GM12878 (cell line): ENCODE measurements around the gene MGRN1. TPM values are rescaled to one million over a fixed set of nuclear protein-coding genes. Genes with fewer than 3 reads are reported as not detected.

Experiments used
- ATAC-seq: fragments of 200-7000 bp; cut with Tn5 transposase; 3 replicates; pipeline ENCODE4 v1.9.1; 2020; ENCODE audit warnings: mild to moderate bottlenecking, moderate library complexity
- BruUV-seq: library from RNA; stranded (reverse); fragments of 400-500 nt; replicated peaks from 2 replicates; lab custom pipeline; 2021; lab: Mats Ljungman, UMichigan
- CTCF ChIA-PET: fragments of 300-600 bp; sonication (Branson Sonifier 250); formaldehyde crosslinking; extraction: SDS; loops from one replicate; lab custom pipeline; 2021; ENCODE audit warnings: inconsistent platforms; lab: Yijun Ruan, JAX
- POLR2A ChIA-PET: fragments of 350-600 bp; formaldehyde crosslinking; extraction: SDS; loops from one replicate; lab custom pipeline; 2021; ENCODE audit warnings: inconsistent platforms; lab: Charles Lee
- RAD21 ChIA-PET: fragments of 300-600 bp; sonication (Branson Sonifier 250); formaldehyde crosslinking; loops from one replicate; lab custom pipeline; 2023; ENCODE audit warnings: antibody characterized with exemption; ENCODE audit not compliant: unreplicated experiment; lab: Charles Lee
- SMC1A ChIA-PET: fragments of 300-600 bp; sonication (Branson Sonifier 250); formaldehyde crosslinking; loops from one replicate; lab custom pipeline; 2023; ENCODE audit not compliant: unreplicated experiment, uncharacterized antibody; lab: Charles Lee
- DNase-seq: peaks from one replicate; pipeline ENCODE4 v3.0.0-alpha.2; 2011; ENCODE audit warnings: low read depth, low spot score
- FAIRE-seq: peaks from 3 replicates; lab custom pipeline; 2011; peaks lifted over from hg19 to GRCh38; lab: Jason Lieb, UNC
- H2AFZ ChIP-seq: 2 replicates; pipeline ENCODE4 v1.6.0; 2011; ENCODE audit warnings: low read depth, low read length, control low read depth; ENCODE audit not compliant: control insufficient read depth
- H3K27ac ChIP-seq: 2 replicates; pipeline ENCODE4 v1.5.1; 2011; ENCODE audit warnings: control low read depth; ENCODE audit not compliant: control insufficient read depth, insufficient read depth
- H3K27me3 ChIP-seq, 2 experiments: replicated peaks in 1 of 2; 2 replicates each; pipeline versions ENCODE4 v1.6.0 to v1.6.1; 2011; ENCODE audit warnings: low read length in 1 of 2; ENCODE audit not compliant: control insufficient read depth in 2 of 2, insufficient read depth in 2 of 2
- H3K36me3 ChIP-seq, 2 experiments: 2 replicates each; pipeline ENCODE4 v1.5.1; 2011; ENCODE audit warnings: low read length in 1 of 2; ENCODE audit not compliant: control insufficient read depth in 2 of 2, insufficient read depth in 2 of 2
- H3K4me1 ChIP-seq: 2 replicates; pipeline ENCODE4 v1.6.1; 2011; ENCODE audit warnings: mild to moderate bottlenecking, low read length, moderate library complexity, mixed read lengths; ENCODE audit not compliant: control insufficient read depth, insufficient read depth
- H3K4me2 ChIP-seq: 2 replicates; pipeline ENCODE4 v1.6.0; 2011; ENCODE audit warnings: control low read depth; ENCODE audit not compliant: control insufficient read depth, insufficient read depth
- H3K4me3 ChIP-seq: fragments of 200-600 bp; sonication (generic); 2 replicates; pipeline ENCODE4 v1.5.1; 2016
- H3K79me2 ChIP-seq: 2 replicates; pipeline ENCODE4 v1.6.0; 2011; ENCODE audit warnings: low read length; ENCODE audit not compliant: control insufficient read depth, insufficient read depth
- H3K9ac ChIP-seq: 2 replicates; pipeline ENCODE4 v1.8.0; 2011; ENCODE audit warnings: low read length, control low read depth, mixed read lengths; ENCODE audit not compliant: control insufficient read depth, insufficient read depth
- H3K9me3 ChIP-seq: replicated peaks from 3 replicates; pipeline ENCODE4 v1.5.1; 2011; ENCODE audit warnings: mild to moderate bottlenecking, low read length; ENCODE audit not compliant: control insufficient read depth, insufficient read depth
- H4K20me1 ChIP-seq: 2 replicates; pipeline ENCODE4 v1.6.0; 2011; ENCODE audit not compliant: control insufficient read depth, insufficient read depth
- BHLHE40 ChIP-seq, 2 experiments: fragments of 450-650 bp in 1 of 2; IDR thresholded peaks; 2 replicates each; pipeline ENCODE4 v1.6.1; 2011 to 2017; ENCODE audit warnings: low read depth in 2 of 2, borderline replicate concordance in 1 of 2, improper control_type of control experiment in 1 of 2, low read length in 1 of 2, mild to moderate bottlenecking in 1 of 2
- CHD2 ChIP-seq: IDR thresholded peaks from 2 replicates; pipeline ENCODE4 v1.6.1; 2011; ENCODE audit warnings: low read depth, low read length, improper control_type of control experiment, borderline replicate concordance
- DPF2 ChIP-seq: fragments of 450-650 bp; IDR thresholded peaks from 2 replicates; pipeline ENCODE4 v1.6.1; 2017; ENCODE audit warnings: mild to moderate bottlenecking
- FOXM1 ChIP-seq: IDR thresholded peaks from 2 replicates; pipeline ENCODE4 v1.6.1; 2012; ENCODE audit warnings: low read depth, mild to moderate bottlenecking, inconsistent platforms, low read length, moderate library complexity
- GATAD2B ChIP-seq: fragments of 450-650 bp; conservative IDR thresholded peaks from 2 replicates; pipeline ENCODE4 v1.6.1; 2017; ENCODE audit warnings: low read depth, mild to moderate bottlenecking, moderate library complexity
- IRF5 ChIP-seq: fragments of 450-650 bp; IDR thresholded peaks from 2 replicates; pipeline ENCODE4 v1.6.1; 2017; ENCODE audit warnings: borderline replicate concordance
- JUNB ChIP-seq: IDR thresholded peaks from 2 replicates; pipeline ENCODE4 v1.6.1; 2016; ENCODE audit warnings: antibody characterized with exemption, mild to moderate bottlenecking
- PAX5 ChIP-seq: IDR thresholded peaks from 2 replicates; pipeline ENCODE4 v1.6.1; 2011; ENCODE audit warnings: low read depth, low read length, borderline replicate concordance
- PML ChIP-seq: IDR thresholded peaks from 2 replicates; pipeline ENCODE4 v1.6.1; 2012; ENCODE audit warnings: low read length, inconsistent platforms
- RBBP5 ChIP-seq: fragments of 200-600 bp; sonication (generic); conservative IDR thresholded peaks from 2 replicates; pipeline ENCODE4 v1.6.1; 2016
- SIN3A ChIP-seq: IDR thresholded peaks from 2 replicates; pipeline ENCODE4 v1.6.1; 2012; ENCODE audit warnings: low read depth, low read length, improper control_type of control experiment
- SMC3 ChIP-seq: IDR thresholded peaks from 2 replicates; pipeline ENCODE4 v1.6.1; 2011; ENCODE audit warnings: low read length, improper control_type of control experiment, borderline replicate concordance
- USF2 ChIP-seq: IDR thresholded peaks from 2 replicates; pipeline ENCODE4 v1.6.1; 2011; ENCODE audit warnings: low read depth, low read length, improper control_type of control experiment, borderline replicate concordance
- WRNIP1 ChIP-seq: IDR thresholded peaks from 2 replicates; pipeline ENCODE4 v1.6.1; 2011; ENCODE audit warnings: low read depth, low read length, improper control_type of control experiment, borderline replicate concordance
- WGBS: methylation state at CpG from one replicate; pipeline ENCODE4 v1.1.6; 2016; ENCODE audit warnings: low lambda C conversion rate; ENCODE audit not compliant: insufficient replicate concordance, insufficient coverage; ENCODE audit errors: missing lambda C conversion rate; 5-methylcytosine and 5-hydroxymethylcytosine counted together
- in situ Hi-C: fragments of 300-500 bp; cut with MboI; formaldehyde crosslinking; loops from 9 replicates; pipeline ENCODE4 v1.14.3; 2018; ENCODE audit warnings: mixed read lengths
- intact Hi-C: fragments of 100-400 bp; cut with micrococcal nuclease; formaldehyde crosslinking; loops from one replicate; pipeline ENCODE4 v1.14.2; 2022; ENCODE audit not compliant: unreplicated experiment
- polyA plus RNA-seq, 11 experiments: library from polyadenylated mRNA; depleted of rRNA in 4 of 11; unstranded in 6 of 11; stranded (reverse) in 5 of 11; fragments of >200 nt; fragmentation: Nextera tagmentation in 4 of 11; fragmentation: Illumina TruSeq in 1 of 11; extraction: Ambion mirVana in 4 of 11; extraction: Trizol in 1 of 11; gene quantifications; 1 replicate in 1 of 11; 2 replicates in 10 of 11; pipeline versions ENCODE4 v1.2.1 to v1.2.3, GENCODE V29; 2011 to 2016; ENCODE audit warnings: inconsistent platforms in 2 of 11, missing spikeins in 2 of 11, low read depth in 1 of 11
- total RNA-seq, 4 experiments: library from RNA; depleted of rRNA in 3 of 4; stranded (reverse); fragments of >200 nt in 3 of 4; fragmentation: Illumina TruSeq in 1 of 4; extraction: Trizol in 1 of 4; gene quantifications; 2 replicates each; pipeline versions ENCODE4 v1.2.1 to v1.2.3, GENCODE V29; 2013 to 2021
- TF ChIP-seq, protein P1 (sequence below), 3 experiments: IDR thresholded peaks in 2 of 3; conservative IDR thresholded peaks in 1 of 3; 2 replicates each; pipeline ENCODE4 v1.5.1; 2011; ENCODE audit warnings: low read depth in 3 of 3, low read length in 3 of 3, mild to moderate bottlenecking in 3 of 3, control low read depth in 2 of 3, moderate library complexity in 2 of 3, inconsistent platforms in 1 of 3, mixed read lengths in 1 of 3; ENCODE audit not compliant: control insufficient read depth in 2 of 3, insufficient read depth in 1 of 3; ENCODE audit errors: extremely low read depth in 1 of 3
- TF ChIP-seq, protein P2 (sequence below): IDR thresholded peaks from 2 replicates; pipeline ENCODE4 v1.6.1; 2012; ENCODE audit warnings: low read length, inconsistent platforms

The MGRN1 gene
- total and polyA plus RNA-seq, 10 of the 15 experiments (the other 5 are each of a cell fraction or from before 2014, with no cell fraction given) = 0.35 to 86.7 (median 14.6) TPM

- no peak for TF ChIP-seq WRNIP1
- no peak for TF ChIP-seq FOXM1
- no peak for TF ChIP-seq DPF2
- no peak for TF ChIP-seq PML
- no peak for TF ChIP-seq BHLHE40 (IDR thresholded peaks at IDR 0.05; ENCODE audit: borderline replicate concordance in 1 of 2, low read depth in 2 of 2, low read length in 1 of 2)
- TF ChIP-seq, protein P1, sequence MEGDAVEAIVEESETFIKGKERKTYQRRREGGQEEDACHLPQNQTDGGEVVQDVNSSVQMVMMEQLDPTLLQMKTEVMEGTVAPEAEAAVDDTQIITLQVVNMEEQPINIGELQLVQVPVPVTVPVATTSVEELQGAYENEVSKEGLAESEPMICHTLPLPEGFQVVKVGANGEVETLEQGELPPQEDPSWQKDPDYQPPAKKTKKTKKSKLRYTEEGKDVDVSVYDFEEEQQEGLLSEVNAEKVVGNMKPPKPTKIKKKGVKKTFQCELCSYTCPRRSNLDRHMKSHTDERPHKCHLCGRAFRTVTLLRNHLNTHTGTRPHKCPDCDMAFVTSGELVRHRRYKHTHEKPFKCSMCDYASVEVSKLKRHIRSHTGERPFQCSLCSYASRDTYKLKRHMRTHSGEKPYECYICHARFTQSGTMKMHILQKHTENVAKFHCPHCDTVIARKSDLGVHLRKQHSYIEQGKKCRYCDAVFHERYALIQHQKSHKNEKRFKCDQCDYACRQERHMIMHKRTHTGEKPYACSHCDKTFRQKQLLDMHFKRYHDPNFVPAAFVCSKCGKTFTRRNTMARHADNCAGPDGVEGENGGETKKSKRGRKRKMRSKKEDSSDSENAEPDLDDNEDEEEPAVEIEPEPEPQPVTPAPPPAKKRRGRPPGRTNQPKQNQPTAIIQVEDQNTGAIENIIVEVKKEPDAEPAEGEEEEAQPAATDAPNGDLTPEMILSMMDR (IDR thresholded peaks at IDR 0.05 in 2 of 3, conservative IDR thresholded peaks at IDR 0.05 in 1 of 3; ENCODE audit: control insufficient read depth in 2 of 3, extremely low read depth in 1 of 3, insufficient read depth in 1 of 3, low read depth in 3 of 3, low read length in 3 of 3) = no peak
- TF ChIP-seq IRF5 = no peak
- TF ChIP-seq PAX5 = no peak
Observed at GRCh38 chr16:4718466-4718865, 93.8 kb downstream of the MGRN1 start (continued).

- H3K4me1 ChIP-seq = peaks cover 7% of the 10 kb centered on the region; the same call in 1 of the 2 replicates
- H2AFZ ChIP-seq = no peak overlapping the region
- ATAC-seq (no peak), DNase-seq (no peak), FAIRE-seq (no peak)
- in situ Hi-C loops (no loop called here), intact Hi-C loops (no loop called here)
- no peaks in the 10 kb centered on the region for H4K20me1 ChIP-seq
- ChIA-PET SMC1A (no interaction called here), CTCF (interaction anchor here (0.6 kb wide), 1 partner anchor 232 kb away, joined by 3 read pairs; no protein-coding TSS in a partner anchor), RAD21 (interaction anchor here (0.6 kb wide), 1 partner anchor 140 kb away, joined by 4 read pairs; no protein-coding TSS in a partner anchor), POLR2A (no interaction called here)
- H3K36me3 ChIP-seq = peaks cover 0 to 2% of the 10 kb centered on the region in 2 experiments; a peak in 2 of 4 replicates
- no peaks in the 10 kb centered on the region for H3K27me3 ChIP-seq
- WGBS = 93% methylated on average over 14 of the region's 14 CpGs
- H3K79me2 ChIP-seq = no peaks in the 10 kb centered on the region
- H3K4me2 ChIP-seq = no peak overlapping the region
- H3K9ac ChIP-seq = no peak overlapping the region
- no peak overlapping the region for H3K27ac ChIP-seq
- H3K4me3 ChIP-seq = no peak overlapping the region
- no TSS peak for BruUV-seq
- no peaks in the 10 kb centered on the region for H3K9me3 ChIP-seq
- TF ChIP-seq GATAD2B (no peak), SMC3 (no peak), JUNB (no peak), RBBP5 (no peak), CHD2 (no peak), SIN3A (no peak), USF2 (no peak)
- TF ChIP-seq, protein P2, sequence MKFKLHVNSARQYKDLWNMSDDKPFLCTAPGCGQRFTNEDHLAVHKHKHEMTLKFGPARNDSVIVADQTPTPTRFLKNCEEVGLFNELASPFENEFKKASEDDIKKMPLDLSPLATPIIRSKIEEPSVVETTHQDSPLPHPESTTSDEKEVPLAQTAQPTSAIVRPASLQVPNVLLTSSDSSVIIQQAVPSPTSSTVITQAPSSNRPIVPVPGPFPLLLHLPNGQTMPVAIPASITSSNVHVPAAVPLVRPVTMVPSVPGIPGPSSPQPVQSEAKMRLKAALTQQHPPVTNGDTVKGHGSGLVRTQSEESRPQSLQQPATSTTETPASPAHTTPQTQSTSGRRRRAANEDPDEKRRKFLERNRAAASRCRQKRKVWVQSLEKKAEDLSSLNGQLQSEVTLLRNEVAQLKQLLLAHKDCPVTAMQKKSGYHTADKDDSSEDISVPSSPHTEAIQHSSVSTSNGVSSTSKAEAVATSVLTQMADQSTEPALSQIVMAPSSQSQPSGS = no peak
Observed at GRCh38 chr16:4723071-4723767, 98.6 kb downstream of the MGRN1 start.
